Activated naive CD8-positive, alpha-beta T cell treated with anti-CD3 and anti-CD28 coated beads for 36 hours (primary cell): ENCODE results near the gene FAM170A. TPM values are rescaled to one million over a fixed set of nuclear protein-coding genes. Genes with fewer than 3 reads are reported as not detected.

Experiments used
- DNase-seq: peaks from one replicate; pipeline ENCODE4 v3.0.0; 2021
- H3K27ac Mint-ChIP-seq: one replicate; pipeline ENCODE4 v1.8.0; 2022; ENCODE audit warnings: mild to moderate bottlenecking, moderate library complexity, mixed read lengths
- H3K27me3 Mint-ChIP-seq: one replicate; pipeline ENCODE4 v1.8.0; 2022; ENCODE audit warnings: mild to moderate bottlenecking, mixed read lengths
- H3K36me3 Mint-ChIP-seq: one replicate; pipeline ENCODE4 v1.8.0; 2021; ENCODE audit warnings: mild to moderate bottlenecking, mixed read lengths
- H3K4me1 Mint-ChIP-seq: one replicate; pipeline ENCODE4 v1.8.0; 2021; ENCODE audit warnings: mixed read lengths
- H3K4me3 Mint-ChIP-seq: one replicate; pipeline ENCODE4 v1.8.0; 2022; ENCODE audit warnings: mild to moderate bottlenecking, moderate library complexity, mixed read lengths
- H3K9me3 Mint-ChIP-seq: one replicate; pipeline ENCODE4 v1.8.0; 2022; ENCODE audit warnings: mixed read lengths
- total RNA-seq, 2 experiments: library from RNA; stranded (reverse); gene quantifications; one replicate each; pipeline ENCODE4 v1.2.3, GENCODE V29; 2021

The FAM170A gene, protein sequence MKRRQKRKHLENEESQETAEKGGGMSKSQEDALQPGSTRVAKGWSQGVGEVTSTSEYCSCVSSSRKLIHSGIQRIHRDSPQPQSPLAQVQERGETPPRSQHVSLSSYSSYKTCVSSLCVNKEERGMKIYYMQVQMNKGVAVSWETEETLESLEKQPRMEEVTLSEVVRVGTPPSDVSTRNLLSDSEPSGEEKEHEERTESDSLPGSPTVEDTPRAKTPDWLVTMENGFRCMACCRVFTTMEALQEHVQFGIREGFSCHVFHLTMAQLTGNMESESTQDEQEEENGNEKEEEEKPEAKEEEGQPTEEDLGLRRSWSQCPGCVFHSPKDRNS
- not detected for total RNA-seq

DNA sequence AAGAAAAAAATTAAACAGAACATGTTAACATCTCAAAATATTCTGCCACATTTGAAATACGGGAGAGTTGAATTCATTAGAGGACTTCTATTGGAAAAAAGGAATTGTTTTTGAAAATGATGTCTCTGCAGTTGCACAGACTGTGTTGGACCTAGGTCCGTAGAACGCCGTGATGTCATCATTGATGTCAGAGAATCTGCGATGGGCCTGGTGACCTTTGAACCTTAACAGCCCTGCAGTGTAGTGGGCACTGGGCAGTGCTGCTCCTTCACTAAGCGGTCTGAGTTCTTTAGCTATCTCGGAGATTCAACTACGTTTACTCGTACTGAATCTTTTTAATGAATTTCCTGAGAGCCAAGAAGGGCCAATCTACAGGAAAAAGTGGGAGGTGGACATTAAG is at the start of gene FAM170A:
Gene FAM170A (plus strand): TSS at position 220 of the 400 bp plus-strand sequence. CDS start 211 bp downstream, outside the sequence.
- H3K4me3 Mint-ChIP-seq = no peak within 1 kb of the TSS
- H3K27ac Mint-ChIP-seq = no peak within 1 kb of the TSS
- no peaks in the 10 kb centered on the region for H3K4me1 Mint-ChIP-seq

DNA sequence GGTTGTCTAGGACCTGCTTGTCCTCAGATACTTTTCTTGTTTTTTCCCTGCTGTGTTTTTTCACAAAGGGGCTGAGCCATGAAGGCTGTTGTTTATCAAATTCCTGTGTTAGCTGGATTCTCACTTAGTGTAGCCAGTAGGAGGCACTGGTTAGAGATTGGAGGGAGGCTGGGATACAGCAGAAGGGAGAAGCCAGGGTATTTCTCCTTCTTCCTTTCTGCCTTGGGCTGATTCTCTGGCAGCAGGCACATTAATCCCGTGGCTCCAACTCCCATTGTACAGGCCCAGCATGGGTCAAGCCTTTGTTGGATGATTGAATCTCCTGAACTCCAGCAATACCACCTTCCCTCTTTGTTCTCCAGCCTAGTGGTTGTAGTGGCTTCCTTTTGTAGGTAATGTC is 46.4 kb upstream of the FAM170A start:
- Mint-ChIP-seq H3K27me3 (peaks cover 6% of the 10 kb centered on the region), H3K9me3 (no peaks in the 10 kb centered on the region), H3K4me1 (no peaks in the 10 kb centered on the region), H3K27ac (no peak overlapping the region), H3K36me3 (no peaks in the 10 kb centered on the region), H3K4me3 (no peak overlapping the region)
- DNase-seq = no peak

More for the DNA sequence above, at the start of gene FAM170A:
- H3K36me3 Mint-ChIP-seq = no peaks in the 10 kb centered on the region
- DNase-seq = no peak
- no peaks in the 10 kb centered on the region for H3K9me3 Mint-ChIP-seq
- peaks cover 3% of the 10 kb centered on the region for H3K27me3 Mint-ChIP-seq

GRCh38 chr5:119583684-119584083 is 45.7 kb upstream of the FAM170A start:
- H3K27me3 Mint-ChIP-seq = peaks cover 8% of the 10 kb centered on the region
- DNase-seq = no peak
- H3K27ac Mint-ChIP-seq = no peak overlapping the region
- no peaks in the 10 kb centered on the region for H3K9me3 Mint-ChIP-seq
- H3K36me3 Mint-ChIP-seq = no peaks in the 10 kb centered on the region
- no peak overlapping the region for H3K4me3 Mint-ChIP-seq
- no peaks in the 10 kb centered on the region for H3K4me1 Mint-ChIP-seq

GRCh38 chr5:119596046-119596445 is 33.3 kb upstream of the FAM170A start:
- Mint-ChIP-seq H3K36me3 (no peaks in the 10 kb centered on the region), H3K9me3 (peaks cover 9% of the 10 kb centered on the region), H3K4me3 (no peak overlapping the region), H3K27ac (no peak overlapping the region), H3K4me1 (no peaks in the 10 kb centered on the region), H3K27me3 (peaks cover 3% of the 10 kb centered on the region)
- DNase-seq = no peak

- no peak overlapping the region for H3K4me3 Mint-ChIP-seq
- H3K27me3 Mint-ChIP-seq = peaks cover 3% of the 10 kb centered on the region
- no peaks in the 10 kb centered on the region for H3K36me3 Mint-ChIP-seq
- no peaks in the 10 kb centered on the region for H3K4me1 Mint-ChIP-seq
- H3K9me3 Mint-ChIP-seq = peaks cover 6% of the 10 kb centered on the region
- no peak for DNase-seq
- H3K27ac Mint-ChIP-seq = no peak overlapping the region
These were observed 31.5 kb upstream of the FAM170A start for GRCh38 chr5:119597728-119598298.

DNA sequence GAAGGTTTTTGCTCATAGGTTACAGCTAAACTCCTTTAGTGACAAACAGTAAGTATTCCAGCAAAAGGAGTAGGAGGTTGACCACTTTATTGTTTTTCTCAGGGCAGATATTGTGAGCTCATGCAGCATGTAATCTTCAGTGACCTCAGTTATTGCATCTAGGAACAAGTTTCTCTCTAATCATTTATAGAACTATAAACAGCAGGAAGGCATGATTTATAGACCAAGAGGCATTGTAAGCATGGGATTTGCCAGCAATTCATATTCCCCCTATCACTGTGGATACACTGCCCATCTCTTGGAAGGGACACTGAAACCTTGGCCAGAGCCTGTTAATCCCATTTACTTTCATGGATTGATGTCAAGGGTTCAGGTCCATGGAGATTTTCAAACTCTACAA is 15.4 kb upstream of the FAM170A start:
- no peak for DNase-seq
- no peak overlapping the region for H3K4me3 Mint-ChIP-seq
- H3K27me3 Mint-ChIP-seq = no peaks in the 10 kb centered on the region
- no peaks in the 10 kb centered on the region for H3K9me3 Mint-ChIP-seq
- no peaks in the 10 kb centered on the region for H3K4me1 Mint-ChIP-seq
- no peak overlapping the region for H3K27ac Mint-ChIP-seq
- H3K36me3 Mint-ChIP-seq = no peaks in the 10 kb centered on the region

- Mint-ChIP-seq H3K4me3 (no peak overlapping the region), H3K27ac (no peak overlapping the region), H3K9me3 (no peaks in the 10 kb centered on the region), H3K4me1 (no peaks in the 10 kb centered on the region), H3K36me3 (no peaks in the 10 kb centered on the region), H3K27me3 (peaks cover 3% of the 10 kb centered on the region)
- DNase-seq = no peak
These were observed 14.5 kb upstream of the FAM170A start for GRCh38 chr5:119614838-119615237.

DNA sequence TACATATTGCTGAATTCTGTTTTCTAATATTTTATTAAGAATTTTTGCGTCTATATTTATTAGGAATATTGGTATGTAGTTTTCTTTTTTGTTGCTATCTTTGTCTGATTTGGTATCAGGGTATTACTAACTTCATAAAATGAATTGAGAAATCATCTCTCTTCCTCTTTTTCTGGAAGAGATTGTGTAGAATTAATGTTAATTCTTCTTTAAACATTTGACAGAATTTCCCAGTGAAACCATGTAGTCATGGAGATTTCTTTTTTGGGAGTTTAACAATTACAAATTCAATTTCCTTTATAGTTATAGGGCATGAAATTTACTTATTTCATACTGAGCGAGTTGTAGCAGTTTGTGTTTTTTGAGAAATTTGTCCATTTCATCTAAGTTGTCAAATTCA is 3.3 kb upstream of the FAM170A start:
- no peaks in the 10 kb centered on the region for H3K36me3 Mint-ChIP-seq

GRCh38 chr5:119630752-119631440 is 1.5 kb downstream of the FAM170A start:
- DNase-seq = no peak
- Mint-ChIP-seq H3K27ac (no peak overlapping the region), H3K9me3 (no peaks in the 10 kb centered on the region), H3K4me3 (no peak overlapping the region), H3K27me3 (no peaks in the 10 kb centered on the region), H3K36me3 (no peaks in the 10 kb centered on the region), H3K4me1 (no peaks in the 10 kb centered on the region)

More for the DNA sequence above, 3.3 kb upstream of the FAM170A start:
- H3K4me3 Mint-ChIP-seq = no peak overlapping the region
- H3K4me1 Mint-ChIP-seq = no peaks in the 10 kb centered on the region
- H3K27ac Mint-ChIP-seq = no peak overlapping the region
- H3K9me3 Mint-ChIP-seq = peaks cover 4% of the 10 kb centered on the region
- DNase-seq = no peak
- H3K27me3 Mint-ChIP-seq = peaks cover 8% of the 10 kb centered on the region

GRCh38 chr5:119631660-119632059 is 2.3 kb downstream of the FAM170A start:
- no peak for DNase-seq
- H3K27me3 Mint-ChIP-seq = no peaks in the 10 kb centered on the region
- H3K4me1 Mint-ChIP-seq = no peaks in the 10 kb centered on the region
- no peak overlapping the region for H3K27ac Mint-ChIP-seq
- no peaks in the 10 kb centered on the region for H3K9me3 Mint-ChIP-seq
- no peaks in the 10 kb centered on the region for H3K36me3 Mint-ChIP-seq
- no peak overlapping the region for H3K4me3 Mint-ChIP-seq

GRCh38 chr5:119651486-119651885 is 22.1 kb downstream of the FAM170A start:
- Mint-ChIP-seq H3K36me3 (no peaks in the 10 kb centered on the region), H3K4me3 (no peak overlapping the region), H3K9me3 (no peaks in the 10 kb centered on the region), H3K27me3 (no peaks in the 10 kb centered on the region), H3K27ac (no peak overlapping the region), H3K4me1 (no peaks in the 10 kb centered on the region)
- no peak for DNase-seq

DNA sequence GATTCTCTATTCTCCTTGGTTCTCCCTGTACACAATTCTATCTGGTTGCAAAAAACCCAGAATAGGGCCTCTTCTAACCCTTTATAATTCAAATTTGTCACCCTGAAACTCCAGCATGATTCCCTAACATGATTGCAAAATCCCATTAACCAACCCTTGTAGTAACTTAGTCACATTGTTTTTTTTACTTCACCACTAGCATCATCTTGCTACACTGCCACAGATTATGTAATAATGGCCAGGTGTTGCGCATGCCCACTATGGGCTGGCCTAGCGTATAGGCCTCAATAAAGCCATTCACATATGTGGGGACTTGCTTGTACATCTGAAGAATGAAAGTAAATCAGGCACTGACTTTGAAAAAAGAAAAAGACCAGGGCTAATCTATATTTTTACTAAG is 25.7 kb downstream of the FAM170A start:
- Mint-ChIP-seq H3K9me3 (no peaks in the 10 kb centered on the region), H3K27ac (no peak overlapping the region), H3K4me3 (no peak overlapping the region), H3K4me1 (no peaks in the 10 kb centered on the region), H3K27me3 (no peaks in the 10 kb centered on the region), H3K36me3 (no peaks in the 10 kb centered on the region)
- no peak for DNase-seq

- Mint-ChIP-seq H3K27ac (no peak overlapping the region), H3K27me3 (no peaks in the 10 kb centered on the region), H3K4me1 (no peaks in the 10 kb centered on the region), H3K9me3 (no peaks in the 10 kb centered on the region), H3K36me3 (no peaks in the 10 kb centered on the region), H3K4me3 (no peak overlapping the region)
- DNase-seq = no peak
These were observed 26.7 kb downstream of the FAM170A start for GRCh38 chr5:119656023-119656422.

DNA sequence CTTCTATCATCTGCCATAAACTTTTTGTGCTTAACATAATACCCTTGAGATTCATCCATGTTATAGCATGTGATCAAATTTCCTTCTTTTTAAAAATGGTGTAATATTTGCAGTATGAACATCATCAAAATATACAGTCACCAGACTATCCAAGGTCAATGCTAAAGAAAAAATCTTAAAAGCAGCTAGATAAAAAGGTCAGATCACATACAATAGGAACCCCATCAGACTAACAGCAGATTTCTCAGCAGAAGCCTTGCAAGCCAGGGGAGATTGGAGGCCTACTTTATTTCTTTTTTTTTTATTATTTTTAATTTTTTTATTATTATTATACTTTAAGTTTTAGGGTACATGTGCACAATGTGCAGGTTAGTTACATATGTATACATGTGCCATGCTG is 37.2 kb downstream of the FAM170A start:
- no peaks in the 10 kb centered on the region for H3K36me3 Mint-ChIP-seq
- no peak overlapping the region for H3K27ac Mint-ChIP-seq
- H3K4me1 Mint-ChIP-seq = no peaks in the 10 kb centered on the region
- DNase-seq = no peak
- H3K9me3 Mint-ChIP-seq = peaks cover 9% of the 10 kb centered on the region
- no peaks in the 10 kb centered on the region for H3K27me3 Mint-ChIP-seq
- H3K4me3 Mint-ChIP-seq = no peak overlapping the region

DNA sequence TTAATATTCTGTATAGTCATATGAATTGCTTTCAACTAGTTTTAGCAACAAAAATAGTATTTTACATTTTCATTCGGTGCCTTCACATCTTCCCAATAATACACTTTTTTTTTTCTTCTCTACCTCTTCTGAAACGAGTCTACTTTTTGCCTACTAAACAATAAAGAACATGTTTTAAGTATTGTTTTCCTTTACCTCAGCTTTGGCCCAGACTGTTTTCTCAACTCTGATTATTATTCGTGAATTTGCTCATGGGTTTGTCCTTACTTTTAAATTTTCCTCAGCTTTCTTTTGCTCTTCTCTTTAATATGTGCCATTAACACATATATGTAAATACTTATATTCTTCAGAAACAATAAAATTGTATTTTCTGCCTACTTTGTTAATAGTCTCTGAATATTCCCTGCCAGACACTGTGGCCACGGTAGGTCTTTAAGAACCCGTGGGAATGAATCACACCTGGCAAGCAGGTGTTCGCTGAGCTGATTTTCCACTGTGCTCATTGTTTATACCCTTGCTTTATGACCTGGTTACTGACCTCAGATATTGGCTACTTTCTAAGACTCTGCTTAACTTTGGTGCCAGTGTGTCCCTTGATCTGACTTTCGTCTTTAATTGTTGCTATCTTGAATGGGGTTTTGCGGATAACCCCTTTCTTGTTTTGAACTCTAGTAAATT is 49.1 kb downstream of the FAM170A start:
- H3K27ac Mint-ChIP-seq = no peak overlapping the region
- H3K9me3 Mint-ChIP-seq = peaks cover 4% of the 10 kb centered on the region

More for the DNA sequence above, 49.1 kb downstream of the FAM170A start:
- Mint-ChIP-seq H3K27me3 (peaks cover 4% of the 10 kb centered on the region), H3K4me3 (no peak overlapping the region), H3K36me3 (no peaks in the 10 kb centered on the region), H3K4me1 (no peaks in the 10 kb centered on the region)
- DNase-seq = no peak
